Effector CD4-positive, alpha-beta T cell (primary cell): ENCODE results near the gene DHX29.

Source experiments
- DNase-seq: peaks from one replicate; pipeline ENCODE4 v3.0.0-alpha.2; 2020

DHX29 gene

GRCh38 chr5:55231029-55231918 is 76.2 kb downstream of the DHX29 start:
- DNase-seq: no peak

GRCh38 chr5:55230086-55230629 is 77.3 kb downstream of the DHX29 start:
- no peak for DNase-seq

GRCh38 chr5:55227664-55228430 is 79.6 kb downstream of the DHX29 start:
- DNase-seq: no peak

- DNase-seq: peak; percentile 21
Measured at GRCh38 chr5:55226934-55227663, 80.4 kb downstream of the DHX29 start, which contains the start of gene MCIDAS. Gene MCIDAS (minus strand): TSS chr5:55227315. CDS start chr5:55227138, 177 bp downstream.

- no peak for DNase-seq
Measured at GRCh38 chr5:55226027-55226933, 81.2 kb downstream of the DHX29 start.

- DNase-seq: no peak
Measured at GRCh38 chr5:55225346-55225745, 82.1 kb downstream of the DHX29 start.

GRCh38 chr5:55223812-55224240 is 83.7 kb downstream of the DHX29 start:
- DNase-seq: no peak

GRCh38 chr5:55222985-55223811 is 84.3 kb downstream of the DHX29 start:
- DNase-seq: no peak

- no peak for DNase-seq
Measured at GRCh38 chr5:55222092-55222984, 85.2 kb downstream of the DHX29 start.

GRCh38 chr5:55220433-55221185 is 86.9 kb downstream of the DHX29 start:
- DNase-seq: no peak

- no peak for DNase-seq
Measured at GRCh38 chr5:55219770-55220169, 87.7 kb downstream of the DHX29 start.

GRCh38 chr5:55218967-55219366 is 88.5 kb downstream of the DHX29 start:
- DNase-seq: no peak

- DNase-seq: no peak
Measured at GRCh38 chr5:55211184-55211874, 96.2 kb downstream of the DHX29 start.
